Measurements from ENCODE around the gene CELF3. TPM values are rescaled to one million over a fixed set of nuclear protein-coding genes. Genes with fewer than 3 reads are reported as not detected.
"Not testable (repeated sequence)": the region's sequence is repeated elsewhere in the genome, so short reads cannot be mapped to it uniquely, and the experiment has no call there.

CELF3 gene
- total and polyA plus RNA-seq, 2 experiments from 2014 or later = not detected

DNA sequence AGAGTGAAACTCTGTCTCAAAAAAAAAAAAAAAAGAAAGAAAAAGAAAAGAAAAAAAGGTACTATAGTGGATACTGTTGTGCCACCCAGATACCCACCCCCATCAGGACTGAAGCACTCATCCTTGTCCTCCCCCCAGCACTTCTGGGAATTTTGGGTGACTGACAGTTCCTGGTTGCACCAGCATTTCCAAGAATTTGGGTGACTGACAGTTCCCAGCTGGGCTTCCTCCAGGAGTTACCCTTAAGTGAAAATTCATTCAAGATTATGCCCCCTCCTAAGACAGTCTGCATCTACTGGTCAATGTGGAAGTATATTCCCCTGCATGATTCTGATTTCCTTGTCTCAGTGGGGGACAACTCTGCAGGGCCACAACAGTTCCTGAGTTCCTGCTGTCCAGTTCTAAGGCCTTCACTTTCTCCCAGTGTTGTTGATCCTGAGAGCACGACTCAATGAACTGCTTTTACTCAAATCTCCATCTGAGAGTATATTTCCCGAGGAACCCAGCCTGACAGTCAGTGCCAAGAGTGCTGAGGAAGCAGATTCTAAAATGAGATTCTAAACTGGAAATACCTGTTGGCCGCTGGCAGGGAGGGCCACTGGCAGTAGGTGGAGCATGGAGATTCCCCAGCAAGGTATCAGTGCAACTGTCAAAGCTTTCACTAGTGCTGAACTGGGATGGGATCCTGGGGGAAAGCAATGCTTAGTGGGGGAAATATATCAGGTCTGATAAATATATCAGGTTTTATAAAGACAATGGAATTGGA is 23.2 kb upstream of the CELF3 start:
- H4K20me1 ChIP-seq (ENCODE audit: insufficient read depth) = no peaks in the 10 kb centered on the region
- H3F3A ChIP-seq (ENCODE audit: insufficient read depth) = no peaks in the 10 kb centered on the region
- 51 to 61% methylated on average over 3 of the region's 3 CpGs for WGBS, 2 experiments (ENCODE audit: low coverage in 1 of 2, low lambda C conversion rate in 2 of 2, missing lambda C conversion rate in 2 of 2)
- H3K9ac ChIP-seq = no peak overlapping the region
- no peaks in the 10 kb centered on the region for H3K79me2 ChIP-seq (ENCODE audit: insufficient read depth)
- no peak overlapping the region for H3K27ac ChIP-seq
- in situ Hi-C loops (cut with MboI) = loop anchor here (10.0 kb wide), 1 partner anchor 285 kb away; the partner anchor contains the start of gene POGZ
- TF ChIP-seq EZH2 (IDR thresholded peaks at IDR 0.05; ENCODE audit: insufficient read depth, poor library complexity, severe bottlenecking) (no peak), EZH2phosphoT487 (IDR thresholded peaks at IDR 0.05; ENCODE audit: insufficient read depth, low read depth) (no peak)
- no peaks in the 10 kb centered on the region for H3K36me3 ChIP-seq (ENCODE audit: low read depth)
- no peak overlapping the region for H3K4me3 ChIP-seq
- no peak overlapping the region for H3K4me2 ChIP-seq (ENCODE audit: unreplicated experiment)
- H3K9me2 ChIP-seq (ENCODE audit: insufficient read depth) = no peaks in the 10 kb centered on the region
- peaks cover 25% of the 10 kb centered on the region for H3K27me3 ChIP-seq (replicated peaks; ENCODE audit: insufficient read depth)
- H3K4me1 ChIP-seq (ENCODE audit: insufficient read depth) = no peaks in the 10 kb centered on the region
- no peak for DNase-seq
- no peaks in the 10 kb centered on the region for H3K9me3 ChIP-seq (ENCODE audit: low read depth)
- H2AFZ ChIP-seq = no peak overlapping the region

DNA sequence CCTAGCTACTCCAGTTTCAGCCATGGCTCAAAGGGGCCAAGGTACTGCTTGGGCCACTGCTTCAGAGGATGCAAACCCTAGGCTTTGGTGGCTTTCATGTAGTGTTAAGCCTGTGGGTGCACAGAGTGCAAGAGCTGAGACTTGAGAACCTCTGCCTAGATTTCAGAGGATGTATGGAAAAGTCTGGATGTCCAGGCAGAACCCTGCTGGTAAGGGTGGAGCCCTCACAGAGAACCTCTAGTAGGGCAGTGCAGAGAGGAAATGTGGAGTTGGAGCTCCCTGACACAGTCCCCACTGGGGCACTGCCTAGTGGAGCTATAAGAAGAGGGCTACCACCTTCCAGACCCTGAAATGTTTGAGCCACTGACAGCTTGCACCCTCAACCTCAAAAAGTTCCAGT is 20.9 kb upstream of the CELF3 start:
- no peak for TF ChIP-seq EZH2phosphoT487 (IDR thresholded peaks at IDR 0.05; ENCODE audit: insufficient read depth, low read depth)
- no peak for TF ChIP-seq EZH2 (IDR thresholded peaks at IDR 0.05; ENCODE audit: insufficient read depth, poor library complexity, severe bottlenecking)
- H3F3A ChIP-seq (ENCODE audit: insufficient read depth) = no peaks in the 10 kb centered on the region
- H3K4me3 ChIP-seq = no peak overlapping the region
- in situ Hi-C loops (cut with MboI) = loop anchor here (10.0 kb wide), 1 partner anchor 283 kb away; the partner anchor contains the start of gene POGZ
- no peaks in the 10 kb centered on the region for H3K4me1 ChIP-seq (ENCODE audit: insufficient read depth)
- H3K4me2 ChIP-seq (ENCODE audit: unreplicated experiment) = no peak overlapping the region
- DNase-seq = no peak
- no peaks in the 10 kb centered on the region for H4K20me1 ChIP-seq (ENCODE audit: insufficient read depth)
- no peak overlapping the region for H2AFZ ChIP-seq
- H3K9me3 ChIP-seq (ENCODE audit: low read depth) = no peaks in the 10 kb centered on the region
- H3K9me2 ChIP-seq (ENCODE audit: insufficient read depth) = no peaks in the 10 kb centered on the region
- no peaks in the 10 kb centered on the region for H3K79me2 ChIP-seq (ENCODE audit: insufficient read depth)
- H3K36me3 ChIP-seq (ENCODE audit: low read depth) = no peaks in the 10 kb centered on the region
- H3K27me3 ChIP-seq (replicated peaks; ENCODE audit: insufficient read depth) = 0 out of 2 replicates have a peak, but pooled peaks cover 8% of the 10 kb centered on the region
- no peak overlapping the region for H3K27ac ChIP-seq
- no peak overlapping the region for H3K9ac ChIP-seq

DNA sequence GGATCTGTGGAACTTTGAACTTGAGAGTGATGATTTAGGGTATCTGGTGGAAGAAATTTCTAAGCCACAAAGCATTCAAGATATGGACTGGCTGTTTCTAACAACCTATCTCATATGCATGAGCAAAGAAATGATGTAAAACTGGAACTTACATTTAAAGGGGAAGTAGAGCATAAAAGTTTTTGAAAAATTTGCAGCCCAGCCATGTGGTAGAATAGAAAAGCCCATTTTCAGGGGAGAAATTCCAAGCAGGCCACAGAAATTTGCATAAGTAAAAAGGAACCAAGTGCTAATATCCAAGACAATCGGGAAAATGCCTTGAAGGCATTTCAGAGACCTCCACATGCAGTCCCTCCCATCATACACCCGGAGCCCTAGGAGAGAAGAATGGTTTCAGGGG is 20.4 kb upstream of the CELF3 start:
- no peak overlapping the region for H3K27ac ChIP-seq
- H3K4me2 ChIP-seq (ENCODE audit: unreplicated experiment) = no peak overlapping the region
- no peaks in the 10 kb centered on the region for H3K4me1 ChIP-seq (ENCODE audit: insufficient read depth)
- no peaks in the 10 kb centered on the region for H3K9me3 ChIP-seq (ENCODE audit: low read depth)
- H2AFZ ChIP-seq = no peak overlapping the region
- H3K27me3 ChIP-seq (replicated peaks; ENCODE audit: insufficient read depth) = 0 out of 2 replicates have a peak, but pooled peaks cover 6% of the 10 kb centered on the region
- H3K9me2 ChIP-seq (ENCODE audit: insufficient read depth) = no peaks in the 10 kb centered on the region
- WGBS, 2 experiments (ENCODE audit: low coverage in 1 of 2, low lambda C conversion rate in 2 of 2, missing lambda C conversion rate in 2 of 2) = 54 to 58% methylated on average over 2 of the region's 2 CpGs
- H3F3A ChIP-seq (ENCODE audit: insufficient read depth) = no peaks in the 10 kb centered on the region
- H3K9ac ChIP-seq = no peak overlapping the region
- H3K36me3 ChIP-seq (ENCODE audit: low read depth) = no peaks in the 10 kb centered on the region
- no peaks in the 10 kb centered on the region for H4K20me1 ChIP-seq (ENCODE audit: insufficient read depth)
- DNase-seq = no peak
- no peak for TF ChIP-seq EZH2 (IDR thresholded peaks at IDR 0.05; ENCODE audit: insufficient read depth, poor library complexity, severe bottlenecking)
- TF ChIP-seq EZH2phosphoT487 (IDR thresholded peaks at IDR 0.05; ENCODE audit: insufficient read depth, low read depth) = no peak
- H3K79me2 ChIP-seq (ENCODE audit: insufficient read depth) = no peaks in the 10 kb centered on the region
- in situ Hi-C loops (cut with MboI) = loop anchor here (10.0 kb wide), 1 partner anchor 282 kb away; the partner anchor contains the start of gene POGZ
- no peak overlapping the region for H3K4me3 ChIP-seq

DNA sequence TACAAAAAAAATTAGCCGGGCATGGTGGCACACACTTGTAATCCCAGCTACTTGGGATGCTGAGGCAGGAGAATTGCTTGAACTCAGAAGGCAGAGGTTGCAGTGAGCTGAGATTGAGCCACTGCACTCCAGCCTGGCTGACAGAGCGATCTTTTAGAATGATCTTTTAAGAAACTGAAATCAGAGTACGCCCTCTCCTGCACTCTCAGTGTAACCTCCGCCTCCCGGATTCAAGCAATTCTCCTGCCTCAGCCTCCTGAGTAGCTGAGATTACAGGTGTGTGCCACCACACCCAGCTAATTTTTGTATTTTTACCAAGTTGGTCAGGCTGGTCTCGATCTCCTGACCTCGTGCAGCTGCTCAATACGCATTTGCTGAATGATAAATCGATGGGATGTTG is 17.4 kb upstream of the CELF3 start:
- H3K4me1 ChIP-seq (ENCODE audit: insufficient read depth); H3K4me3 ChIP-seq; H3K79me2 ChIP-seq (ENCODE audit: insufficient read depth); H4K20me1 ChIP-seq (ENCODE audit: insufficient read depth); H3K36me3 ChIP-seq (ENCODE audit: low read depth); H3F3A ChIP-seq (ENCODE audit: insufficient read depth); H3K27ac ChIP-seq; H2AFZ ChIP-seq; H3K9ac ChIP-seq; H3K27me3 ChIP-seq (replicated peaks; ENCODE audit: insufficient read depth); H3K4me2 ChIP-seq (ENCODE audit: unreplicated experiment); H3K9me2 ChIP-seq (ENCODE audit: insufficient read depth); DNase-seq; H3K9me3 ChIP-seq (ENCODE audit: low read depth): not testable (repeated sequence)
- in situ Hi-C loops (cut with MboI) = loop anchor here (10.0 kb wide), 1 partner anchor 279 kb away; the partner anchor contains the start of gene POGZ
- 81 to 82% methylated on average over 9 of the region's 9 CpGs for WGBS, 2 experiments (ENCODE audit: low coverage in 1 of 2, low lambda C conversion rate in 2 of 2, missing lambda C conversion rate in 2 of 2)
